ENCODE measurements around the gene THSD4.
A peak's percentile ranks its signal among the peaks of the same experiment; 100 is the strongest.

THSD4 gene

GRCh38 chr15:71687902-71688508 is 572.7 kb downstream of the THSD4 start:
- no peak overlapping the region for H3K4me3 ChIP-seq (ENCODE audit: low read depth, low read length)
- DNase-seq (ENCODE audit: low read depth), result no peak
- TF ChIP-seq CTCF (IDR thresholded peaks at IDR 0.05; ENCODE audit: control insufficient read depth, extremely low read depth, insufficient read depth), result no peak

DNA sequence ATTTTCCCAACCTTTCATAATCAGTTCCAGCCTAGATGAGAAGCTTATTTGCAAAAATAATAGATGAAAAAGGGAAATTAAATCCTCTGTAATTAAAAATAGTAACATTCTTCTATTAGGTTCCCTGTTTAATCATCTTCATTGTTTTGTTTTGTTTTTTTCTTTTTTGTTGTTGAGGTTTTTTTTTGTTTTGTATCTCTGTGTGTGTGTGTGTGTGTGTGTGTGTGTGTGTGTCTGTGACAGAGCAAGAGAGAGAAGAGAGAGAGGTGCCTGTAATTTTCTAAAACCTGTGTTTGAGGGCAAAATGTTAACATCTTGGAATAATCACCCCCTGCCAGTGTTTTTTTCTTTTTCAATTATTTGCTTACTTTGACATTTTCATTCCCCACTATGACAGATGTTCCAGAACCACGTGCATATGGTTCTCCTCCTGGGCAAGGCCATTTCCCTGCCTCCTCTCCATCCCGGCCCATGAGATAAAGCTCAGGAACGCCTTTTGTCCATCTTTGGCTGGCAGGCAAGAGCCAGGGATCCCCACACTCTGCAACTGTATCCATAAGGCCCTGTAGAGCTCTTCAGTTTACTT is 573.3 kb downstream of the THSD4 start:
- no peak for TF ChIP-seq CTCF (IDR thresholded peaks at IDR 0.05; ENCODE audit: control insufficient read depth, extremely low read depth, insufficient read depth)
- no peak for DNase-seq (ENCODE audit: low read depth)
- no peak overlapping the region for H3K4me3 ChIP-seq (ENCODE audit: low read depth, low read length)

GRCh38 chr15:71691081-71691457 is 575.8 kb downstream of the THSD4 start:
- no peak for TF ChIP-seq CTCF (IDR thresholded peaks at IDR 0.05; ENCODE audit: control insufficient read depth, extremely low read depth, insufficient read depth)
- no peak overlapping the region for H3K4me3 ChIP-seq (ENCODE audit: low read depth, low read length)

DNA sequence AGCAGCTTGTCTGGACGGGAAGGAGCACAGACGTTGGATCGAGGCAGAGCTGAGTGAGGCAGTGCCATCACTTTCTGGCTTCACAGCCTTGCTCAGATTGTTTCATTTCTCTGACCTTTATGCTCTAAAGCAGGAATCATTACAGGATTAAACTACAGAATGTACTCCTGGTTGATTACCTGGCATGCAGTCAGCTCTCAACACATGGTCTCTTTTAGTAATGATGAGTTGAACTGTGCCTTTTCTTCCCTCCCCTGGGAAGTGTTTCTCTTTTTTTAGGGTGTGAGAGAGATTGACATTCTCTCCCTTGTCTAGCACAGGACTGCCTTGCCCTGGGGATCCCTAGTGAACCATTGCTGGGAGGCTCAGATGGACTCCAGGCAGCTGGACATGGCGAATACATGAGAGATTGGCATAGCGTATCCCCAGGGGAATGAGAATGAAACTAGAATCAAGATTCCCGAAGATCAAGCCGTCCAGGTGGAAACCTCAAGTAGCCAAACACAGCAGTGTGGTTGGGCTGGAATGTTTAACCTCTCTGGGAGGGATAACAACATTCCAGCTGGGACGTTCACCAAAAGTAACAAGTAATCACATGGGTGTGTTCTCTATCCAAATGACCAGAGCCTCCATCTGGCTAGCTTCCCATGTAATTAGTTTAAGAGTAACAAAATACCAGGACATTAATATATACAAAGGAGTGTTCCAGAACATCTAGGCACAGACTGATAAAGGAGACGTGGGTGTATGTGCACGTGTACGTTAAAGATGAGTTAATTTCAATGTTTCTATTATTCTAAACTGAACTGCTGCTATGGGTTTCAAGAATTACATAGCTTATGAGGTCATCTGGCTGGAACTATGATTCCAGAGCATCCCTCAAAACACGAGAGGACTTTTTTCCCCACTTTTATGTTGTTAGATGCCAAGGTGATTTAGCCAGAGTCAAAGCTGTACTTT is 576.5 kb downstream of the THSD4 start:
- no peak overlapping the region for H3K4me3 ChIP-seq (ENCODE audit: low read depth, low read length)
- TF ChIP-seq CTCF (IDR thresholded peaks at IDR 0.05; ENCODE audit: control insufficient read depth, extremely low read depth, insufficient read depth), result no peak
- peak; percentile 53 for DNase-seq (ENCODE audit: low read depth)

More at GRCh38 chr15:71691081-71691457, 575.8 kb downstream of the THSD4 start:
- DNase-seq (ENCODE audit: low read depth), result no peak

DNA sequence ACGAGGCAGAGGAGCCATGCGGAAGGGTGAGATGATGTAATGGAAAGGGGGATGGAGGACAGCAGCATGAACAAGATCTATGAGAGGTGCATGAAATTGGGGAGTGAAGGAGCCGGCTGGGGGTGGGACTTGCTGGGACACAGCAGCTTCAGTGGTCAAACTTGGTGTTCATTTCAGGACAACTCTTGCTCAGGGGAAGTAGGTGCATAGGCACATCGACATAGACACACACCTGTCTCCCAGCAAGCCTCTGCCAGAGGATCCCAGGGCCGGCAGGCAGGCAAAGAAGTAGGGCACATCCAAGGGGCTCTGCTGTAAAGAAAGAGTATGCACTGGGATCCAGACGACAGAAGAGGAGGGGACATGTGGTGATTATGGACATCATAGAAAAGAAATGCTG is 582.0 kb downstream of the THSD4 start:
- no peak for TF ChIP-seq CTCF (IDR thresholded peaks at IDR 0.05; ENCODE audit: control insufficient read depth, extremely low read depth, insufficient read depth)
- DNase-seq (ENCODE audit: low read depth), result no peak
- no peak overlapping the region for H3K4me3 ChIP-seq (ENCODE audit: low read depth, low read length)

GRCh38 chr15:71698030-71698429 is 582.8 kb downstream of the THSD4 start:
- no peak for DNase-seq (ENCODE audit: low read depth)
- H3K4me3 ChIP-seq (ENCODE audit: low read depth, low read length), result no peak overlapping the region
- no peak for TF ChIP-seq CTCF (IDR thresholded peaks at IDR 0.05; ENCODE audit: control insufficient read depth, extremely low read depth, insufficient read depth)
